Measurements from ENCODE around the gene GALNT18. TPM values are rescaled to one million over a fixed set of nuclear protein-coding genes. Genes with fewer than 3 reads are reported as not detected.

The GALNT18 gene
- total and polyA plus RNA-seq, 9 donors, result 3.0 to 13.2 (median 7.7) TPM

DNA sequence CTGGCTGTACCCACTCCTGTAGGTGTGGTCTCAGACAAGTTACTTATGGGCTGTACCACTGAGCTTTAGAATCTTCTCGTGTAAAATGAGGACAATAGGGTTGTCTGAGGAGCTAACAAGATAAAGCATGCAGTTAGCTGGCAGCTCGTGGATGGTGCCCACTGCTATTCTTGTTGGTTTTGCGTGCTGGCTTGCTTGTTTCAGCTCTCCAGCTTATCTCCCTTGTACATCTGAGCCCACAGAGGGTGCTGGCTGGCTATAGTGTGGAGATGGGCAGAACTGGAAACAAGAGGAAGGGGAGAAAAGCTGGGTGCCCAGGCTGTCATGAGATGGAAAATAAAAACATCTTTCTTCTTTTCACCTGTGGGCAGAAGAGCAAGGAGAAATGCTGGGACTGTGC, 46.5 kb upstream of the GALNT18 start:
- Histone ChIP-seq H3K4me1 (ENCODE audit: insufficient read depth) (no peaks in the 10 kb centered on the region), H3K27ac (no peak overlapping the region), H3K36me3 (no peaks in the 10 kb centered on the region), H3K27me3 (no peaks in the 10 kb centered on the region), H3K4me3 (no peak overlapping the region), H3K9me3 (no peaks in the 10 kb centered on the region)
- 76 to 82% (median 81%) methylated on average over 3 of the region's 3 CpGs for WGBS, 3 donors
- TF ChIP-seq POLR2A (IDR thresholded peaks at IDR 0.05) (no peak), EP300 (IDR thresholded peaks at IDR 0.05) (no peak)
- TF ChIP-seq, protein P1, sequence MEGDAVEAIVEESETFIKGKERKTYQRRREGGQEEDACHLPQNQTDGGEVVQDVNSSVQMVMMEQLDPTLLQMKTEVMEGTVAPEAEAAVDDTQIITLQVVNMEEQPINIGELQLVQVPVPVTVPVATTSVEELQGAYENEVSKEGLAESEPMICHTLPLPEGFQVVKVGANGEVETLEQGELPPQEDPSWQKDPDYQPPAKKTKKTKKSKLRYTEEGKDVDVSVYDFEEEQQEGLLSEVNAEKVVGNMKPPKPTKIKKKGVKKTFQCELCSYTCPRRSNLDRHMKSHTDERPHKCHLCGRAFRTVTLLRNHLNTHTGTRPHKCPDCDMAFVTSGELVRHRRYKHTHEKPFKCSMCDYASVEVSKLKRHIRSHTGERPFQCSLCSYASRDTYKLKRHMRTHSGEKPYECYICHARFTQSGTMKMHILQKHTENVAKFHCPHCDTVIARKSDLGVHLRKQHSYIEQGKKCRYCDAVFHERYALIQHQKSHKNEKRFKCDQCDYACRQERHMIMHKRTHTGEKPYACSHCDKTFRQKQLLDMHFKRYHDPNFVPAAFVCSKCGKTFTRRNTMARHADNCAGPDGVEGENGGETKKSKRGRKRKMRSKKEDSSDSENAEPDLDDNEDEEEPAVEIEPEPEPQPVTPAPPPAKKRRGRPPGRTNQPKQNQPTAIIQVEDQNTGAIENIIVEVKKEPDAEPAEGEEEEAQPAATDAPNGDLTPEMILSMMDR (IDR thresholded peaks at IDR 0.05), result no peak
- DNase-seq, result no peak
- intact Hi-C loops (cut with DNase I), result no loop called here

DNA sequence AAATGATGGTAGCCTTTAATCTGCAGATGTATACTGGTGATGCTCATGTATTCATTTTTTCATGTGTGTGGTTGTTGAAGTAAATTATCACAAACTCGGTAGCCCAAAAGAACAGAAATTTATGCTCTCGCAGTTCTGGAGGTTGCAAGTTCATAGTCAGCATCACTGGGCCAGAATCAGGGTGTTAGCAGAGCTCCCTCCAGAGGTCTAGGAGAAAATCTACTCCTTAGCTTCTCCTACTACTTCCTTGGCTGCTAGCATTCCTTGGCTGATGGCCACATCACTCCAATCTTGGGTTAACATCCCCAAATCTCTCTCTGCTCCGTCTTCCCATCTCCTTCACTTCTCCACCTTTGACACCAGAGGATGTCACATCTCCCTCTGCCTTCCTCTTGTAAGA, 45.3 kb upstream of the GALNT18 start:
- no peak overlapping the region for H3K4me3 ChIP-seq

DNA sequence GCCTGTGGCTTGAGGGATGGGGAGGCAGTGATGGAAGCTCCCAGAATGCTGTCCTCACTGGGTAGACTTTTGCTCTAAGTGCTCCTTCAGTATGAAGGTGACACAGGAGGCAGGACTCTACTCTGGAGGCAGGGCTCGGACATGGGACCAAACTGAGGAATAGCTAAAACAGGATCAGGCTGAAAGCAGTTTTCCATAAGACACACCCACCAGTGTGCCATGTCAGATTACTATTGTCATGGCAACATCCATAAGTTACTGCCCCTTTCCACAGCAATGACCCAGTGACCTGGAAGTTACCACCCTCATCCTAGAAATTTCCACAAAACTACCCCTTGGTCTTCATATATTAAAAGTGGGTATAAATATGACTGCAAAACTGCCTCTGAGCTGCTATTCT, 43.6 kb upstream of the GALNT18 start:
- Histone ChIP-seq H3K9me3 (no peaks in the 10 kb centered on the region), H3K4me1 (ENCODE audit: insufficient read depth) (no peaks in the 10 kb centered on the region), H3K27ac (no peak overlapping the region), H3K36me3 (no peaks in the 10 kb centered on the region), H3K4me3 (no peak overlapping the region), H3K27me3 (no peaks in the 10 kb centered on the region)
- intact Hi-C loops (cut with DNase I), result no loop called here
- no peak for DNase-seq
- TF ChIP-seq POLR2A (IDR thresholded peaks at IDR 0.05) (no peak), EP300 (IDR thresholded peaks at IDR 0.05) (no peak)
- TF ChIP-seq, protein P1 (IDR thresholded peaks at IDR 0.05), result no peak
- 71 to 91% (median 81%) methylated on average over 1 of the region's 1 CpG for WGBS, 3 donors

More for the DNA sequence above, 45.3 kb upstream of the GALNT18 start:
- no peak for TF ChIP-seq POLR2A (IDR thresholded peaks at IDR 0.05)
- no peak for TF ChIP-seq EP300 (IDR thresholded peaks at IDR 0.05)
- TF ChIP-seq, protein P1 (IDR thresholded peaks at IDR 0.05), result no peak
- intact Hi-C loops (cut with DNase I), result no loop called here
- Histone ChIP-seq H3K9me3 (no peaks in the 10 kb centered on the region), H3K4me1 (ENCODE audit: insufficient read depth) (no peaks in the 10 kb centered on the region), H3K27ac (no peak overlapping the region), H3K36me3 (no peaks in the 10 kb centered on the region), H3K27me3 (no peaks in the 10 kb centered on the region)
- WGBS, 3 donors, result 64 to 91% (median 88%) methylated on average over 3 of the region's 3 CpGs
- no peak for DNase-seq

DNA sequence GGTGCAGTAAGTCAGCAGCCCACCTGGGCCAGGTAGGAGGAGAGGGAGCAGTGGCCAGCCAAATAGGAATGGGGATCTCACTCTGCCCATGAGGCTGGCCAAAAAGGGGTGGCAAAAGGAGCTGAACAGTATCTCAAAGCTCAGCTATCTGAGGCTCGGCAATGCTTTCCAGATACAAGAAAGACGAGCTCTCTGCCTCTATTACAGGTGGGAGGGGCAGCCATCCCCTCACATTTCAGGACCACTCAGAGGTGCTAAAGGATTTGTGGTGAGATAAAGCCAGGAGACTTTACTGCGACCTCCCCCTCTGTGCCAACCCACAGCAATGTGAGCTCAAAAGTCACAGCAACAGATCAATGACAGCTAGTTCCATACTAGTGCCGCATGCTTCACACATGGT, 42.1 kb upstream of the GALNT18 start:
- 57 to 69% (median 67%) methylated on average over 4 of the region's 4 CpGs for WGBS, 3 donors
- no peaks in the 10 kb centered on the region for H3K36me3 ChIP-seq

More for the DNA sequence above, 42.1 kb upstream of the GALNT18 start:
- Histone ChIP-seq H3K4me3 (no peak overlapping the region), H3K9me3 (no peaks in the 10 kb centered on the region), H3K4me1 (ENCODE audit: insufficient read depth) (no peaks in the 10 kb centered on the region), H3K27me3 (no peaks in the 10 kb centered on the region), H3K27ac (no peak overlapping the region)
- DNase-seq, result no peak
- TF ChIP-seq, protein P1 (IDR thresholded peaks at IDR 0.05), result no peak
- TF ChIP-seq EP300 (IDR thresholded peaks at IDR 0.05) (no peak), POLR2A (IDR thresholded peaks at IDR 0.05) (no peak)
- intact Hi-C loops (cut with DNase I), result no loop called here

Data from ovary (tissue), 9 donors.